ENCODE measurements around the gene ARHGAP27.

Gene ARHGAP27

GRCh38 chr17:45388604-45389325 is 43.9 kb downstream of the ARHGAP27 start:
- intact Hi-C loops (cut with DNase I; ENCODE audit: low total_unique reads), result no loop called here

GRCh38 chr17:45387739-45388138 is 44.9 kb downstream of the ARHGAP27 start:
- no peak for DNase-seq
- intact Hi-C loops (cut with DNase I; ENCODE audit: low total_unique reads), result loop anchor here (2.0 kb wide), 1 partner anchor 167 kb away; the partner anchor contains the start of gene FMNL1
- no peaks in the 10 kb centered on the region for H3K36me3 ChIP-seq
- H3K4me3 ChIP-seq, result no peak overlapping the region
- H3K27me3 ChIP-seq, result peaks cover 0 to 36% of the 10 kb centered on the region in 2 donors
- H3K4me1 ChIP-seq, result peaks cover 0 to 7% (median 3%) of the 10 kb centered on the region in 4 donors
- no peak overlapping the region for H3K27ac ChIP-seq
- H3K9me3 ChIP-seq, result no peaks in the 10 kb centered on the region
- no peak for TF ChIP-seq CTCF (IDR thresholded peaks at IDR 0.05)

More at GRCh38 chr17:45388604-45389325, 43.9 kb downstream of the ARHGAP27 start:
- TF ChIP-seq CTCF (IDR thresholded peaks at IDR 0.05), result no peak
- H3K4me1 ChIP-seq, result peaks cover 0 to 7% (median 3%) of the 10 kb centered on the region in 4 donors
- H3K36me3 ChIP-seq, result no peaks in the 10 kb centered on the region
- peaks cover 0 to 36% of the 10 kb centered on the region in 2 donors for H3K27me3 ChIP-seq
- H3K4me3 ChIP-seq, result no peak overlapping the region
- H3K27ac ChIP-seq, result no peak overlapping the region
- no peaks in the 10 kb centered on the region for H3K9me3 ChIP-seq
- no peak for DNase-seq

GRCh38 chr17:45386178-45386577 is 46.5 kb downstream of the ARHGAP27 start:
- DNase-seq, result no peak
- intact Hi-C loops (cut with DNase I; ENCODE audit: low total_unique reads), result loop anchor here (2.0 kb wide), 1 partner anchor 165 kb away; the partner anchor contains the start of gene FMNL1
- H3K27ac ChIP-seq, result no peak overlapping the region
- no peak overlapping the region for H3K4me3 ChIP-seq
- H3K4me1 ChIP-seq, result peaks cover 0 to 7% (median 3%) of the 10 kb centered on the region in 4 donors
- H3K9me3 ChIP-seq, result no peaks in the 10 kb centered on the region
- no peaks in the 10 kb centered on the region for H3K36me3 ChIP-seq
- H3K27me3 ChIP-seq, result peaks cover 0 to 31% of the 10 kb centered on the region in 2 donors
- TF ChIP-seq CTCF (IDR thresholded peaks at IDR 0.05), result no peak

GRCh38 chr17:45385331-45385997 is 47.2 kb downstream of the ARHGAP27 start:
- no peaks in the 10 kb centered on the region for H3K36me3 ChIP-seq
- peak; percentile 75 to 89 for DNase-seq
- no peak overlapping the region for H3K27ac ChIP-seq
- intact Hi-C loops (cut with DNase I; ENCODE audit: low total_unique reads), result loop anchor here (2.0 kb wide), 1 partner anchor 107 kb away; no protein-coding TSS in a partner anchor
- peaks cover 0 to 7% (median 4%) of the 10 kb centered on the region in 4 donors for H3K4me1 ChIP-seq
- H3K27me3 ChIP-seq, result peaks cover 0 to 29% of the 10 kb centered on the region in 2 donors
- no peaks in the 10 kb centered on the region for H3K9me3 ChIP-seq
- TF ChIP-seq CTCF (IDR thresholded peaks at IDR 0.05), result peak; percentile 97 to 98
- H3K4me3 ChIP-seq, result no peak overlapping the region

GRCh38 chr17:45384789-45385262 is 47.8 kb downstream of the ARHGAP27 start:
- intact Hi-C loops (cut with DNase I; ENCODE audit: low total_unique reads), result loop anchor here (2.0 kb wide), 1 partner anchor 106 kb away; no protein-coding TSS in a partner anchor
- DNase-seq, result no peak
- Histone ChIP-seq H3K9me3 (no peaks in the 10 kb centered on the region), H3K36me3 (no peaks in the 10 kb centered on the region), H3K27me3 (peaks cover 0 to 32% of the 10 kb centered on the region in 2 donors), H3K4me3 (no peak overlapping the region), H3K27ac (no peak overlapping the region), H3K4me1 (peaks cover 0 to 12% (median 7%) of the 10 kb centered on the region in 4 donors)
- TF ChIP-seq CTCF (IDR thresholded peaks at IDR 0.05), result no peak

Measured in tibial artery (tissue), 4 donors.